HCT116 (cell line): ENCODE data around the gene WNT9B. TPM values are rescaled to one million over a fixed set of nuclear protein-coding genes. Genes with fewer than 3 reads are reported as not detected.
A peak's percentile ranks its signal among the peaks of the same experiment; 100 is the strongest.

Experiments
- ATAC-seq: fragments of 200-7000 bp; cut with Tn5 transposase; 2 replicates; pipeline ENCODE4 v1.9.1; 2020; ENCODE audit warnings: mild to moderate bottlenecking, moderate library complexity
- BruUV-seq: library from RNA; stranded (reverse); fragments of 400-500 nt; replicated peaks from 2 replicates; lab custom pipeline; 2021; lab: Mats Ljungman, UMichigan
- CTCF ChIA-PET: fragments of 300-600 bp; sonication (Branson Sonifier 250); formaldehyde crosslinking; loops from one replicate; lab custom pipeline; 2021; ENCODE audit warnings: antibody characterized with exemption; lab: Charles Lee
- POLR2A ChIA-PET: fragments of 300-600, 350-600 bp; sonication (Branson Sonifier 250); formaldehyde crosslinking; loops from one replicate; lab custom pipeline; 2021; ENCODE audit warnings: antibody characterized with exemption; lab: Charles Lee
- RAD21 ChIA-PET, 2 experiments: fragments of 300-600 bp; sonication (Branson Sonifier 250); formaldehyde crosslinking; loops; one replicate each; lab custom pipeline; 2023; ENCODE audit warnings: low total read pairs in 2 of 2; ENCODE audit not compliant: uncharacterized antibody in 2 of 2, unreplicated experiment in 2 of 2, low non-redundant PET in 1 of 2; lab: Charles Lee
- DNase-seq: peaks from one replicate; pipeline ENCODE4 v3.0.0-alpha.2; 2010; ENCODE audit warnings: low read depth, low spot score
- H2AFZ ChIP-seq: fragments of 200-600 bp; shearing (Covaris generic), sonication (generic); 2 replicates; pipeline ENCODE4 v1.6.1; 2017; ENCODE audit warnings: low read depth, mixed run types, mixed read lengths, antibody characterized with exemption, low read length; ENCODE audit not compliant: poor library complexity, severe bottlenecking
- H3K27ac ChIP-seq: 2 replicates; pipeline ENCODE4 v1.5.1; 2012; ENCODE audit warnings: low read depth, low read length
- H3K27me3 ChIP-seq: fragments of 200-600 bp; sonication (generic); 2 replicates; pipeline ENCODE4 v1.6.1; 2016; ENCODE audit warnings: mixed run types, low read length, mixed read lengths; ENCODE audit not compliant: insufficient read depth
- H3K36me3 ChIP-seq, 2 experiments: fragments of 200-500 bp in 1 of 2; fragments of 200-600 bp in 1 of 2; sonication (Bioruptor generic) in 1 of 2; sonication (generic) in 1 of 2; 2 replicates each; pipeline versions ENCODE4 v1.5.1 to v1.6.1; 2014 to 2016; ENCODE audit warnings: low read length in 2 of 2, inconsistent platforms in 1 of 2, mixed read lengths in 1 of 2, mixed run types in 1 of 2; ENCODE audit not compliant: insufficient read depth in 2 of 2, control insufficient read depth in 1 of 2
- H3K4me1 ChIP-seq, 2 experiments: fragments of 200-600 bp in 1 of 2; sonication (generic) in 1 of 2; 2 replicates each; pipeline versions ENCODE4 v1.5.1 to v1.6.1; 2012 to 2017; ENCODE audit warnings: low read length in 2 of 2, inconsistent platforms in 1 of 2, mild to moderate bottlenecking in 1 of 2, mixed read lengths in 1 of 2, mixed run types in 1 of 2, moderate library complexity in 1 of 2; ENCODE audit not compliant: insufficient read depth in 2 of 2, control insufficient read depth in 1 of 2
- H3K4me2 ChIP-seq: fragments of 200-600 bp; sonication (generic); 2 replicates; pipeline ENCODE4 v1.6.1; 2017; ENCODE audit warnings: mixed run types, low read length, mixed read lengths
- H3K4me3 ChIP-seq, 2 experiments: fragments of 200-600 bp in 1 of 2; sonication (generic) in 1 of 2; replicated peaks in 1 of 2; 2 replicates each; pipeline ENCODE4 v1.5.1; 2011 to 2016; ENCODE audit warnings: low read length in 2 of 2, control low read depth in 1 of 2, low read depth in 1 of 2, mild to moderate bottlenecking in 1 of 2, mixed read lengths in 1 of 2, mixed run types in 1 of 2
- H3K79me2 ChIP-seq: fragments of 200-600 bp; sonication (generic); 2 replicates; pipeline ENCODE4 v1.6.1; 2017; ENCODE audit warnings: mild to moderate bottlenecking, mixed run types, low read length, moderate library complexity, mixed read lengths; ENCODE audit not compliant: insufficient read depth
- H3K9ac ChIP-seq: fragments of 200-600 bp; sonication (generic); 2 replicates; pipeline ENCODE4 v1.6.1; 2016; ENCODE audit warnings: low read length, mixed read lengths
- H3K9me2 ChIP-seq: fragments of 200-600 bp; sonication (generic), shearing (Covaris generic); 2 replicates; pipeline ENCODE4 v1.6.1; 2017; ENCODE audit warnings: mixed run types, mild to moderate bottlenecking, moderate library complexity; ENCODE audit not compliant: insufficient read depth
- H3K9me3 ChIP-seq, 2 experiments: fragments of 200-500 bp in 1 of 2; fragments of 200-600 bp in 1 of 2; sonication (Bioruptor generic) in 1 of 2; sonication (generic) in 1 of 2; 2 replicates each; pipeline ENCODE4 v1.6.1; 2014 to 2017; ENCODE audit warnings: low read length in 2 of 2, mixed read lengths in 2 of 2, inconsistent platforms in 1 of 2, low read depth in 1 of 2, mild to moderate bottlenecking in 1 of 2, mixed run types in 1 of 2, moderate library complexity in 1 of 2; ENCODE audit not compliant: control insufficient read depth in 1 of 2, insufficient read depth in 1 of 2
- H4K20me1 ChIP-seq: fragments of 200-600 bp; sonication (generic), shearing (Covaris generic); 2 replicates; pipeline ENCODE4 v1.6.1; 2017; ENCODE audit warnings: mixed run types, mild to moderate bottlenecking, moderate library complexity; ENCODE audit not compliant: insufficient read depth
- CBX3 ChIP-seq: IDR thresholded peaks from 2 replicates; pipeline ENCODE4 v1.6.1; 2012; ENCODE audit warnings: low read depth
- FOSL1 ChIP-seq: IDR thresholded peaks from 2 replicates; pipeline ENCODE4 v1.6.1; 2012; ENCODE audit warnings: low read depth
- POLR2A ChIP-seq: IDR thresholded peaks from 2 replicates; pipeline ENCODE4 v1.7.0; 2011; ENCODE audit warnings: borderline replicate concordance; ENCODE audit not compliant: insufficient read depth, insufficient read length; ENCODE audit errors: extremely low read depth
- RAD21 ChIP-seq: IDR thresholded peaks from 2 replicates; pipeline ENCODE4 v1.6.1; 2012; ENCODE audit warnings: low read depth, mild to moderate bottlenecking
- SIN3A ChIP-seq: IDR thresholded peaks from 2 replicates; pipeline ENCODE4 v1.6.1; 2012; ENCODE audit warnings: low read depth
- ZBTB33 ChIP-seq: IDR thresholded peaks from 2 replicates; pipeline ENCODE4 v1.6.1; 2011; ENCODE audit warnings: mild to moderate bottlenecking, low read length, moderate library complexity; ENCODE audit not compliant: insufficient replicate concordance; ENCODE audit errors: extremely low read depth
- intact Hi-C: fragments of 100-400 bp; cut with micrococcal nuclease; formaldehyde crosslinking; loops from 2 replicates; pipeline ENCODE4 v1.10.0; 2022
- total RNA-seq: library from RNA; stranded (reverse); gene quantifications from one replicate; pipeline ENCODE4 v1.2.1, GENCODE V29; 2021; ENCODE audit not compliant: unreplicated experiment
- TF ChIP-seq, protein P1 (sequence below): IDR thresholded peaks from 2 replicates; pipeline ENCODE4 v1.6.1; 2012

Gene WNT9B
- total RNA-seq, 1 experiment from 2014 or later = not detected

DNA sequence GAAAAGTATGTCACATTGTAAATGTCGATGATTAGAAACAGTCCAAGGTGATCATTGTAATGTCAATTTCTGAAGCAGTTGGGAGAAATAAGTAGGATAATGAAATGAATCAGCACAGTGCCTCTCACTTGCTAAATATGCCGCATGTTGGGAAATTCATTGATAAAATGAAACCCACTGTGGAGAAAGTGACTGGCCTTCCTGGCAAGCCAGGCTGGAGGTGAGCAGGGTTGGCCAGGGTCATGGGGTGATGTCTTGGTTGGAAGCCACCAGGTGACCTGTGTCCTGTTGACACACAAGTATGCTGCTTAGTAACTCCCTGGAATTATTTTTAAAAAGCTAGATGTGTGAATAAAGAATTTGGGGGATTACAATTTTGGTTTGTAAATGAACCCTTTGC is 14.9 kb upstream of the WNT9B start:
- intact Hi-C loops = loop anchor here (5.0 kb wide), 4 partner anchors 54 to 834 kb away; no protein-coding TSS in a partner anchor
- ATAC-seq = no peak
- ChIA-PET CTCF (interaction anchor here (1.2 to 2.2 kb wide), 6 partner anchors 10 to 793 kb away, joined by 3 to 9 read pairs (median 6); no protein-coding TSS in a partner anchor), POLR2A (no interaction called here)
- no peaks in the 10 kb centered on the region for H3K79me2 ChIP-seq
- H3K4me1 ChIP-seq = peaks cover 0 to 3% of the 10 kb centered on the region in 2 experiments; a peak in 1 of 4 replicates
- peak overlapping the region; percentile 34; the same call in 1 of the 2 replicates for H3K4me2 ChIP-seq
- no peaks in the 10 kb centered on the region for H3K27me3 ChIP-seq
- H2AFZ ChIP-seq = peak overlapping the region; percentile 84
- no peak overlapping the region for H3K27ac ChIP-seq
- TF ChIP-seq CBX3 (no peak), ZBTB33 (no peak), FOSL1 (no peak), POLR2A (no peak), SIN3A (no peak)
- TF ChIP-seq, protein P1, sequence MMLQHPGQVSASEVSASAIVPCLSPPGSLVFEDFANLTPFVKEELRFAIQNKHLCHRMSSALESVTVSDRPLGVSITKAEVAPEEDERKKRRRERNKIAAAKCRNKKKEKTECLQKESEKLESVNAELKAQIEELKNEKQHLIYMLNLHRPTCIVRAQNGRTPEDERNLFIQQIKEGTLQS = no peak
- TF ChIP-seq, all 23 proteins: peak for 0
- RAD21 ChIA-PET = interaction anchor here in 1 of 2 experiments (1.3 kb wide), 1 partner anchor 40 kb away, joined by 4 read pairs; no protein-coding TSS in a partner anchor
- H3K9ac ChIP-seq = no peak overlapping the region
- H4K20me1 ChIP-seq = no peaks in the 10 kb centered on the region
- no peaks in the 10 kb centered on the region for H3K9me3 ChIP-seq
- no peak overlapping the region for H3K4me3 ChIP-seq
- H3K36me3 ChIP-seq = no peaks in the 10 kb centered on the region
- no peaks in the 10 kb centered on the region for H3K9me2 ChIP-seq
- no TSS peak for BruUV-seq
- no peak for DNase-seq

DNA sequence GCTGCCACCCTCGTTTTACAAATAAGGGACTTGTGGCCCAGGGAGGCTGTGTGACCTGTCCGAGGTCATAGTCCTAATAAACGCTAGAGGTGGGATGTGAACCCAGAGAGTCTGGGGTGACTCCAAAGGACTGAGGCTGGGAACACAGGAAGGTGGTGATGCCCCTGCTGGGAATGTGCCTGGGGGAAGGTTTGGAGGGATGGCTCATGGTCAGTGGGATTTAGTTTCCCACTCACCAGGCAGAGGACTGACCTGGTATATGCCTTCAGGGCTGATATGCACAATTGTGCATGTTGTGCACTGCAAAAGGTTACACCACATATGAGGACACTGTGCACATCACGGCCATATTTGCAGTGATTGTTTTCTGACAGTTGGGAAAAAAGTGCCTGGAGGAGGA is 13.9 kb upstream of the WNT9B start:
- Histone ChIP-seq H3K9me3 (peaks cover 0 to under 1% of the 10 kb centered on the region in 2 experiments; a peak in 1 of 4 replicates), H3K4me2 (no peak overlapping the region), H3K27me3 (no peaks in the 10 kb centered on the region), H3K9ac (no peak overlapping the region), H3K4me1 (peaks cover 0 to 3% of the 10 kb centered on the region in 2 experiments; a peak in 1 of 4 replicates), H3K4me3 (no peak overlapping the region), H3K27ac (no peak overlapping the region), H3K79me2 (no peaks in the 10 kb centered on the region), H4K20me1 (no peaks in the 10 kb centered on the region), H3K9me2 (no peaks in the 10 kb centered on the region), H2AFZ (no peak overlapping the region), H3K36me3 (no peaks in the 10 kb centered on the region)
- BruUV-seq = no TSS peak
- ChIA-PET RAD21 (no interaction called here), CTCF (no interaction called here), POLR2A (no interaction called here)
- intact Hi-C loops = loop anchor here (5.0 kb wide), 4 partner anchors 55 to 835 kb away; no protein-coding TSS in a partner anchor
- TF ChIP-seq RAD21 = no peak
- DNase-seq (no peak), ATAC-seq (no peak)
